GM12892 (cell line): ENCODE results near the gene WDR49.

Experiments
- DNase-seq: peaks from one replicate; pipeline ENCODE4 v3.0.0; 2011; ENCODE audit not compliant: insufficient read length
- FAIRE-seq: peaks from 2 replicates; lab custom pipeline; 2011; peaks lifted over from hg19 to GRCh38; lab: Jason Lieb, UNC
- POLR2A ChIP-seq: IDR thresholded peaks from 2 replicates; pipeline ENCODE4 v1.6.1; 2011; ENCODE audit warnings: low read depth, low read length, control low read depth
- POLR2AphosphoS5 ChIP-seq: IDR thresholded peaks from 2 replicates; pipeline ENCODE4 v1.6.1; 2011; ENCODE audit warnings: low read depth, low read length, control low read depth
- TAF1 ChIP-seq: IDR thresholded peaks from 2 replicates; pipeline ENCODE4 v1.6.1; 2011; ENCODE audit warnings: low read depth, mild to moderate bottlenecking, control low read depth, low read length, borderline replicate concordance

Gene WDR49

DNA sequence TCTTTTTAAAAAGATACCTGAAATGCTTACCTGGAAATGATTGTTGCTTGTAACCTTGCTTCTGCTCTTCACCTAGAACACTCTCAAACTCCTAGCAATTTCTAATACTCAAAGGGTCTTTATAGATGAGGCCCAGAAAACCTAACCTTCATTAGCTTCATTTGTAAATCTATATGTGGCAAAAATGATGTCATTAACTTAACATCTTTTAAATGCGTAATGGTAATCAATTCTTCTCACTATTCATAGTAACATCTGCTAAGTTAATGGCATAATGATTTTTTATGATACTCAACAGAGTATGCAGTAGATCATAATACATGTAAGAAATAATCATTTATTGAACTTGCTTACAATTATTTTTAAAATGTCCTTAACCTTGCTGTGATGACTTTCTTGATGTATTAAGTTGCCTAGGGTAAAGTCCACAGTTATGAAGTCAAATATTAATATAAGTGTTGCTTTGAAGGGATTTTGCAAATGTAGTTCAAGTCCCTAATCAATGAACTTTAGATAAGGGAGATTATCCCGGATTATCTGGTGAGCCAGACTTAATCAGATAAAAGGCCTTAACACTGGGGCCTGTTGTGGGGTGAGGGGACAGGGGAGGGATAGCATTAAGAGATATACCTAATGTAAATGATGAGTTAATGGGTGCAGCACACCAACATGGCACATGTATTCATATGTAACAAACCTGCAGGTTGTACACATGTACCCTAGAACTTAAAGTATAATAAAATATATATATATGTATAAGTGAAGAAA, 169.8 kb downstream of the WDR49 start:
- no peak for TF ChIP-seq POLR2AphosphoS5
- TF ChIP-seq TAF1 = no peak
- no peak for TF ChIP-seq POLR2A
- no peak for DNase-seq

DNA sequence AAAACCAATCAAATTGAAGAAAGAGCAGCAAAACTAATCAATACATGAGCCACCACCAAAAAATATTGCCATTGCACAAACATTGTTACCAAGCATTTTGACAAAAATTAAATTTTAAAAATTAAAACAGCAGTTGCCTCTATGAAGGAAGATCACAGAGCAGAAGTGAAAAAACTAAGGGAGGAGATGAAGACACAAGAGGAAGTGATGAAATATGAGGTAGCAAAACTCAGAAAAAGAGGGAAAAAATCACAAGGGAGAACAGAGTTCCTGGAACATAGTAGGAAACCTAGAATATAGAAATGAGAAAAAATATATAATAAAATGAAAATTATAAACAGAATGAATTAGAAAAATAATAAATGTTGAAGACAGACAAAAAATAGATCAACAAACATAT, 172.6 kb downstream of the WDR49 start:
- DNase-seq (no peak), FAIRE-seq (no peak)
- no peak for TF ChIP-seq POLR2A
- TF ChIP-seq POLR2AphosphoS5 = no peak
- no peak for TF ChIP-seq TAF1

More for the DNA sequence above, 169.8 kb downstream of the WDR49 start:
- no peak for FAIRE-seq

DNA sequence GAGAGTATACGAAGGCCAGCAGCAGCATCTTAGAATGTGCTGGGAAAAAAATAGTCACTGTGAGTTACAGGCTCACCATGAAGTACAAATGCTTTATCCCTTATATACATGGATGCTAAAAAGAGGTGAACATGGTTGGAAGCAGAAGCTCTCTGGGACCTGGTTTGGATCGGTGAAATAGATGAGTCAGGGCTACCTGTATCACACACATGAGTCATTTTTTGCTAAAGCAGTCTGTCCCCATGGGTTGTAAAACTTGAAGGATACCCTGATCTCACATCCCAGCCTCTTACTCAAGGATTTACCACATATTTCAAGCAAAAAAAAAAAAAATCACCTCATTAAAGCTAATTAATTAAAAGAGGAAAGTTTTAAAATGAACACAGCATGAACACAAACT, 173.0 kb downstream of the WDR49 start:
- no peak for DNase-seq
- no peak for FAIRE-seq
- TF ChIP-seq POLR2AphosphoS5 = no peak
- no peak for TF ChIP-seq TAF1
- TF ChIP-seq POLR2A = no peak

DNA sequence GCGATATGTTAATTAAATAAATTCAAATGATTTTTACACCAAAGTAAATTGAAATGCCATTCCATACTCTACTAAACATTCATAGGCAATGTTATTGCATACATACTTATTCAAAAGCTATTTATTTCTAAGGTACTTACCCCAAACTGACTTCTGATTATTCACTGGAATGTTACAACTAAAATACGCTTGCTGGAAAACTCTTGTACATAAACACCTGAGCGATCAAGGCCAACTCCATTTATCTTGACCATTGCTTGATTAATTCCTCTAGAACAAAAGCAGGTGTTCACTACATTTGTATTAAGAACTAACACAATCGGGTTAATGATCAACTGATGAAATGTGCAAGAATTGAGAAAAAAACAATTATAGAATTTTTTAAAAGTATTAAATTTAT, 179.9 kb downstream of the WDR49 start, which contains the start of gene SERPINI2:
Gene SERPINI2 (minus strand): TSS at position 180 of the 400 bp plus-strand sequence. CDS start 2,208 bp downstream, outside the sequence.
- FAIRE-seq (no peak), DNase-seq (no peak)
- TF ChIP-seq POLR2A = no peak
- TF ChIP-seq TAF1 = no peak
- no peak for TF ChIP-seq POLR2AphosphoS5

DNA sequence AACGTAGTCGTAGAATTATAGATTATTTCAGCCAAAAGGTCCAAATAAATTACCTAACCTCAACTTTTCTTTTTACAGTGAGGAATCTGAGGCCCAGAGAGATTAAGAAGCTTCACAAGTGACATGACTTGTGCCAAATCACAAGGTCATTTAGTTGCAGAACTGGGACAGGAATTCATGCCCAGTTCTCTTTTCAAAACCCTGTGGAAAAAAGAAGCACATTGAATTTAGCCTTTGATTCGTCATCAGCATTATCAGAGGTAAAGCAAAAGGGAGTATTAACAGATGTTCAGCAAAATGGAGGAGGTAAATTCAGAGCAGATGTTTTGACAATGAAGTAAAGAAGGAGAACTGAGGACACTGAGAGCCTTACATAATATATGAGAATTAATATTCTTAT, 184.4 kb downstream of the WDR49 start:
- DNase-seq (no peak), FAIRE-seq (no peak)
- TF ChIP-seq TAF1 (no peak), POLR2AphosphoS5 (no peak), POLR2A (no peak)

DNA sequence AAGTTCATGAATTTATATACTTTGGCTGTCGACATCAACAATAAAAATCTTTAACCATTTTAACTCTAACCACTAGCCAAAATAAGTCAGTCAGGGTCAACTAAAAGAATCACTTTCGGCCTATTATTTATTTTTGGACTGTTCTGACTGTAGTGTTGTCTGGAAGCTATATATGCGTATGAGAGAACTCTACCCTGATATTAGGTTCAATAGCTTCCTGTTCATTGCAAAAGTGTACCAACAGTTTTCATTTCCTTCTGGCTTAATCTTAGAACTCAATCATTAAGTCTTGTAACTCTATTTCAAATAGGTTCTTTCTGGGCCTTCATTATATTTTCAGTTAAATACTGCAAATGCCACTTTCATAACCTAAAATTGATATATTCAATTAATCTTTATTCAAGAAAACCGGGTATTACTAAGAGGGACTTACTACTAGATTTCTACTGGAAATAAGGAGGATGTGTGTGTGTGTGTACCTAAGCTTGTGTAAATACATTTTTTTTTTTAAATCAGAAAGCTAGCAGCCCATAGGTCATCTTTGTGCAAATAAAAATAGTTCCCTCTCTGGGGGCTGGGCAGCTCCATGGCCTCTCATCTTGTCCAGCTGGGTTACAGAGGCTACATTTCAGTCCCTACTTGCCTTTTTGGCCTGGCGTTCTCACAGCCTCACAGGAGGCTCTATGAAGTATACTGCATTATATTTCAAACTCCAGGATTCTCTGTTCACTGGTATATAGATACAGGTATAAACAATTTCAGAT, 185.7 kb downstream of the WDR49 start:
- FAIRE-seq = no peak
- no peak for DNase-seq
- TF ChIP-seq TAF1 (no peak), POLR2A (no peak), POLR2AphosphoS5 (no peak)

DNA sequence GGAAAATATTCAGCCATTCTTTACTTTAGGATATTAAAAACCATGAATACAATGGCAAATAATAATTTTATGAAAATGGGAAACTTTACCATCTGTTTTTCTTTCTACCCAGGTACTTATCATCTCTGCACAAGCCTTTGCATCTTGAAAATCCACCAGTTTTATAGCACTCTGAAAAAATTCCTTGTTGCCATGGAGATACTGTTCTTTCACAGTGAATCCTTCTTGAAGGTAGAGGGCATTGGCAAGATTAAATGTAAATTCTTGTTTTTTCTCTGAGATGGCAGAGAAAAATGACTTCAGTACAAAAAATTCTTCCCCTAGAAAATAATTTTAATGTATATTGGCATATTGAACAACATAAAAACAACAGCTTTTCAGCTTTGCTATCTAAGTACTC, 186.8 kb downstream of the WDR49 start:
- FAIRE-seq (no peak), DNase-seq (no peak)
- no peak for TF ChIP-seq POLR2AphosphoS5
- TF ChIP-seq TAF1 = no peak
- TF ChIP-seq POLR2A = no peak

DNA sequence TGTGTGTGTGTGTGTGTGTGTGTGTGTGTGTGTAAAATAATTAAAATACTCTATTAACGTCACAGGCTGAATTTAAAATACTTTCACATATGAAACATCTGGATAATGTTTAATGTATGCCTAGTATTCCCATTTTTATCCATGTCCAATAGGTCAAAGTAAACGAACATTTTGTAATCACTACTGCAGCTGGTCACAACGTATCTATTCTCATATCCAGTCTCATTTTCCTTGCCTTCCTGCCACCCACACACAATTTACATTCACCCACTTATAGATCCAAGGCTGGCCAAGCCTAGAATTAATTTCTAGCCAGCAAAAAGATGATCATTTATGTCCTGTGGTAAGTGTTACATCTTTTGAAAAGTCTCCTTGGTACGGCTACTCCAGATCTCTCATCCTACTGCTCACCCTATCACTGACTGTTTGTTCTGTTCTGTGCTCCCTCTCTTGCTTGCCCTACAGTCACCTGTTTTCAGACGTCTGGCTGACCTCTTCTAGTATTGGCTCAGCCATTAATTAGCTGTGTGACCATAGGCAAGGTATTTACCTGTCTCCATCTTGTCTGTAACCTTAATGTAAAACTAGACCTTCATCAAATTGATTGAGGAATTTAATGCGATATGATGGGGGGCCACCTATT, 197.5 kb downstream of the WDR49 start:
- DNase-seq = no peak
- FAIRE-seq = no peak
- TF ChIP-seq POLR2A (no peak), TAF1 (no peak), POLR2AphosphoS5 (no peak)

DNA sequence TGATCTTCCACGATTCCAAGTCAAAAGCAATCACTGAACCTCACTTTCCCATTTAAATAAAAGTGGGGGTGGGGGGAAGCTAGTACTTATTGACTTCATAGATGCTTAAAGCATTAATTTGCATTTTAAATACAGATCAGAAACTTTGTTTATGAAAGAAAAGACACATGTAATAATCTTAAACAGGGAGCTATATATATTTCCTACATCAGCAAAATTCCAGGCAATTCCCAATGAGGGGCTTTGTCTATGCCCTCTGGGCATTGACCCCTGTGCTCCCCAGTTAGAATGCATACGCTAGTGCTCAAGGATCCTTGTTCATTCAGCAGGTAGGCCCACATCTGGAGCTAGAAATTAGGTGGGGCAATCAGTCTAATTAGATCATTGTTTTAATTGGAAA, 199.9 kb downstream of the WDR49 start:
- FAIRE-seq (no peak), DNase-seq (no peak)
- TF ChIP-seq POLR2A (no peak), POLR2AphosphoS5 (no peak), TAF1 (no peak)

DNA sequence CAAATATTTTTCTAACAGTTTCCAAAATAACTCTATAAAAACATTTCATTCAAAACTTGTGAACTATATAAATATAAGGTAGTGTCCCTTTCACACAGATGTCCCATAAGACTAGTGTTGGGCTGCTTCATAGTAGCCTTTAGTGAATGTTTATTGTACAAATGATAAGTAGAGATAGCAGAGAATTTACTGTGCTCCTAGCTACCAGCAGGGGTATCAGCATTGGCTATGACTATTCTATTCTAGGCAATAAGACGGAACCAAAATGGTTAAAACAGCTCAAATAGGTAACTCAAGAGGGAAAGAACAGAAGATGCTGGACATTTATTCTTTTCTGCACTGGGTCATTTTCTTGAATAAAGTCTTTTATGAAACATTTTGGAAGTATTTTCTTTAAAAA, 202.5 kb downstream of the WDR49 start:
- TF ChIP-seq TAF1 = no peak
- TF ChIP-seq POLR2A = no peak
- TF ChIP-seq POLR2AphosphoS5 = no peak
- DNase-seq (no peak), FAIRE-seq (no peak)

DNA sequence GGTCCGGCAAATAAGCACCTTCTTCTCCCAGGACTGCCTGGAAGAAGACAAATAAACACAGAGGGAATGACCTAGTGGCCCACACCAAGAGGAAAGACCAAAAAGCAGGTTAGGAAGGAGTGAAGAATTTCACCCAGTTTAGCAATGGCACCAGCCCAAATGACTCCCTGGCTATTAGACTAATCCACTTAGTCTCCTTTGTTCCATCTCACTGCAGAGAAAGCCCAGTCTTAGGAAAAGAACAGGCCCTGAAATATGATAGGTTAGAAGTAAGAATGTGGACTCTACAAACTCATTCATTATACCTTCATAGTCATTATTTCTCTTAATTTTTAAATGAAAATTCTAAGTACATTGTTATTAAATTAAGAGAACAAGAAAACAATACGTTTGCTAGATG, 203.1 kb downstream of the WDR49 start:
- TF ChIP-seq TAF1 (no peak), POLR2A (no peak), POLR2AphosphoS5 (no peak)
- FAIRE-seq (no peak), DNase-seq (no peak)

DNA sequence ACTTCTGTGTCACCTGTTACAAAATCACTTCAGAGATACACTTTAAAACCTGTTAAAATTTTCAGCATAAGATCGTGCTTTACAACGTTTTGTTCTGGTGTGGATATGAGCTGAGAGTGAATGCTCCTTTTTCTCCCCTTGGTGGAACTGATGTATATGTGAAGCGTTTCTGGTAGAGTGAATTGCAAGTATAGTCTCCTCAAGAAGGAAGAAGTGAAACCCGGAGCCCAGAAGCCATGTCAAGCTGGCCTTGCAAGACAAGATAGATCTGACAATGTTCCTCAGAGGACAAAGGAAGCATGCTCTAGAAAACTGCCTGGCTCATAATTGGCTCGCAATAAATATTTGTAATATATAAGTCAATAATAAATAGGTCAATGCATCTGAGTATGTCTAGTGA, 203.5 kb downstream of the WDR49 start:
- DNase-seq (no peak), FAIRE-seq (no peak)
- TF ChIP-seq TAF1 (no peak), POLR2AphosphoS5 (no peak), POLR2A (no peak)
